Natural killer cell (primary cell): ENCODE measurements around the gene CAPN14. TPM values are rescaled to one million over a fixed set of nuclear protein-coding genes. Genes with fewer than 3 reads are reported as not detected.

Source experiments
- ATAC-seq, 3 donors: fragments of 150-1000 bp in 2 of 3; fragments of 200-7000 bp in 1 of 3; cut with Tn5 transposase; 1 replicate in 1 of 3; 2 replicates in 2 of 3; pipeline ENCODE4 v1.10.0; 2021; ENCODE audit warnings: mild to moderate bottlenecking in 2 of 3, moderate library complexity in 2 of 3
- DNase-seq, 2 donors: peaks; one replicate each; pipeline versions ENCODE4 v3.0.0 to v3.0.0-alpha.2; 2013 to 2021; ENCODE audit warnings: mixed read lengths in 1 of 2
- H3K27ac ChIP-seq: one replicate; pipeline ENCODE4 v1.5.1; 2013; ENCODE audit warnings: mild to moderate bottlenecking, low read length
- H3K27me3 ChIP-seq: one replicate; pipeline ENCODE4 v1.6.1; 2013; ENCODE audit warnings: low read length; ENCODE audit not compliant: control insufficient read depth, insufficient read depth
- H3K36me3 ChIP-seq: one replicate; pipeline ENCODE4 v1.6.1; 2013; ENCODE audit warnings: low read length; ENCODE audit not compliant: control insufficient read depth, insufficient read depth
- H3K4me1 ChIP-seq: one replicate; pipeline ENCODE4 v1.6.1; 2013; ENCODE audit warnings: low read length; ENCODE audit not compliant: control insufficient read depth, insufficient read depth
- H3K4me3 ChIP-seq: one replicate; pipeline ENCODE4 v1.5.1; 2013; ENCODE audit warnings: low read length
- H3K9me3 ChIP-seq: one replicate; pipeline ENCODE4 v1.6.1; 2013; ENCODE audit warnings: low read length; ENCODE audit not compliant: control insufficient read depth, insufficient read depth
- H3K27ac Mint-ChIP-seq, 2 donors: one replicate each; pipeline ENCODE4 v1.8.0; 2022; ENCODE audit warnings: mild to moderate bottlenecking in 2 of 2, mixed read lengths in 2 of 2, moderate library complexity in 1 of 2
- H3K27me3 Mint-ChIP-seq, 2 donors: one replicate each; pipeline ENCODE4 v1.8.0; 2022; ENCODE audit warnings: low read depth in 2 of 2, mixed read lengths in 2 of 2
- H3K36me3 Mint-ChIP-seq: one replicate; pipeline ENCODE4 v1.8.0; 2022; ENCODE audit warnings: mixed read lengths
- H3K4me1 Mint-ChIP-seq, 2 donors: one replicate each; pipeline ENCODE4 v1.8.0; 2022; ENCODE audit warnings: mixed read lengths in 2 of 2
- H3K4me3 Mint-ChIP-seq: one replicate; pipeline ENCODE4 v1.8.0; 2022; ENCODE audit warnings: mild to moderate bottlenecking, moderate library complexity, mixed read lengths
- H3K9me3 Mint-ChIP-seq, 2 donors: one replicate each; pipeline ENCODE4 v1.8.0; 2022; ENCODE audit warnings: mixed read lengths in 2 of 2
- WGBS: methylation state at CpG from one replicate; pipeline ENCODE4 v1.1.7; 2013; ENCODE audit warnings: missing lambda C conversion rate; ENCODE audit not compliant: insufficient coverage; 5-methylcytosine and 5-hydroxymethylcytosine counted together
- intact Hi-C: fragments of 100-400 bp; cut with micrococcal nuclease; formaldehyde crosslinking; loops from one replicate; pipeline ENCODE4 v1.14.2; 2022
- total RNA-seq, 4 donors: library from RNA; stranded (reverse); fragments of 120-200 nt in 1 of 4; gene quantifications; one replicate each; pipeline versions ENCODE4 v1.2.3 to v1.2.4, GENCODE V29; 2013 to 2022
- TF ChIP-seq, protein P1 (sequence below): fragments of 200-600 bp; IDR thresholded peaks from one replicate; pipeline ENCODE4 v1.8.0; 2022; ENCODE audit warnings: antibody characterized with exemption

The CAPN14 gene
- total RNA-seq, 3 donors from 2014 or later (not counting 1 experiment from before 2014, with no cell fraction given), result 0.33 to 0.43 TPM; not detected in 1

- WGBS, result 94% methylated on average over 15 of the region's 15 CpGs
- Histone ChIP-seq H3K4me3 (no peak overlapping the region), H3K4me1 (peaks cover 12% of the 10 kb centered on the region), H3K9me3 (no peaks in the 10 kb centered on the region), H3K27ac (no peak overlapping the region), H3K27me3 (no peaks in the 10 kb centered on the region), H3K36me3 (no peaks in the 10 kb centered on the region)
- Mint-ChIP-seq H3K9me3 (no peaks in the 10 kb centered on the region), H3K27me3 (no peaks in the 10 kb centered on the region), H3K36me3 (no peaks in the 10 kb centered on the region), H3K4me3 (no peak overlapping the region), H3K4me1 (no peaks in the 10 kb centered on the region), H3K27ac (no peak overlapping the region)
- no peak for ATAC-seq
- TF ChIP-seq, protein P1, sequence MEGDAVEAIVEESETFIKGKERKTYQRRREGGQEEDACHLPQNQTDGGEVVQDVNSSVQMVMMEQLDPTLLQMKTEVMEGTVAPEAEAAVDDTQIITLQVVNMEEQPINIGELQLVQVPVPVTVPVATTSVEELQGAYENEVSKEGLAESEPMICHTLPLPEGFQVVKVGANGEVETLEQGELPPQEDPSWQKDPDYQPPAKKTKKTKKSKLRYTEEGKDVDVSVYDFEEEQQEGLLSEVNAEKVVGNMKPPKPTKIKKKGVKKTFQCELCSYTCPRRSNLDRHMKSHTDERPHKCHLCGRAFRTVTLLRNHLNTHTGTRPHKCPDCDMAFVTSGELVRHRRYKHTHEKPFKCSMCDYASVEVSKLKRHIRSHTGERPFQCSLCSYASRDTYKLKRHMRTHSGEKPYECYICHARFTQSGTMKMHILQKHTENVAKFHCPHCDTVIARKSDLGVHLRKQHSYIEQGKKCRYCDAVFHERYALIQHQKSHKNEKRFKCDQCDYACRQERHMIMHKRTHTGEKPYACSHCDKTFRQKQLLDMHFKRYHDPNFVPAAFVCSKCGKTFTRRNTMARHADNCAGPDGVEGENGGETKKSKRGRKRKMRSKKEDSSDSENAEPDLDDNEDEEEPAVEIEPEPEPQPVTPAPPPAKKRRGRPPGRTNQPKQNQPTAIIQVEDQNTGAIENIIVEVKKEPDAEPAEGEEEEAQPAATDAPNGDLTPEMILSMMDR, result no peak
- no peak for DNase-seq
- intact Hi-C loops, result no loop called here
Observed at GRCh38 chr2:31249009-31249690, 31.8 kb upstream of the CAPN14 start.

DNA sequence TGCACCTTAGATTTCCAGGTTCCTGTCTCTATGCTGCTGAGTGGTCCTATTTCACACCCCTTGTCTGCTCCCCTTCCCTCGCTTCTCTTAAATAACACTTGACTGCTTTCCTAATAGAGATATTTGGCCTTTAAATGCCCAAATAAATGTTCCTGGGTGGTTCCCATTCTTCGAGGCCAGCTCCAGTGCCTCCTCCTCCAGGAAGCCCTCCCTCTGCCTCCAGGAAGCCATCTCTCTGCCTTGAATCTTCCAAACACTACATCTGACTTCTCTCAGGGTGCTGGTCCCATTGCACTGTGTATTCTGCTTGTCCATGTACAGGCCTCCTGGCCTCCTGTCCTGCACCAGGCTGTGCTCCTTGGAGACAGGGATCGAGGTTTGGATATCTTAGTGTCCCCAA lies 30.8 kb upstream of the CAPN14 start:
- no peak for ATAC-seq

DNA sequence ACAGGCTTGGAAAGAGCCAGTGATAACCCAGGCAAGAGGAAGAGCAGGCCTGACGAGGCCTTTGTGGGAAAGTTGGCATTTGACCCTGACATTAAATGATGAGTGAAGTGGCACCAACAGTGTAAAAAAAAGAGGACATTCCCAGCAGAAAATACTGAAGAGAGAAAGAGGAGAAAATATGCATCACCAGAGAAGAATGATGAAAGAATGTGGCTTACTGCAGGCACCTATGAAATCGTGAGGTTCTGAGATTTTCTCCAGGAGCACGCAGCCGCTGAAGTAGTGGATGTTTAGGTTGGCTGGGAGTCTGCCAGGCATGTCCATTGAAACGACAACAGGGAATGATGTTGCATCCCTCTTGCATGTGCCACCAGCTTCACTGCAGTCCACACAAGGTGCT lies 30.4 kb upstream of the CAPN14 start:
- intact Hi-C loops, result no loop called here
- no peaks in the 10 kb centered on the region for H3K36me3 Mint-ChIP-seq
- H3K9me3 ChIP-seq, result no peaks in the 10 kb centered on the region

More for the DNA sequence above, 30.8 kb upstream of the CAPN14 start:
- no peak overlapping the region for H3K4me3 ChIP-seq
- no peaks in the 10 kb centered on the region for H3K9me3 ChIP-seq
- H3K9me3 Mint-ChIP-seq, result no peaks in the 10 kb centered on the region
- H3K27me3 ChIP-seq, result no peaks in the 10 kb centered on the region
- intact Hi-C loops, result no loop called here
- H3K36me3 Mint-ChIP-seq, result no peaks in the 10 kb centered on the region
- no peaks in the 10 kb centered on the region for H3K4me1 Mint-ChIP-seq
- H3K27ac Mint-ChIP-seq, result no peak overlapping the region
- TF ChIP-seq, protein P1, result no peak
- no peaks in the 10 kb centered on the region for H3K36me3 ChIP-seq
- WGBS, result 84% methylated on average over 3 of the region's 3 CpGs
- no peak for DNase-seq
- no peak overlapping the region for H3K4me3 Mint-ChIP-seq
- H3K27ac ChIP-seq, result no peak overlapping the region
- H3K4me1 ChIP-seq, result peaks cover 7% of the 10 kb centered on the region
- no peaks in the 10 kb centered on the region for H3K27me3 Mint-ChIP-seq

More for the DNA sequence above, 30.4 kb upstream of the CAPN14 start:
- Histone ChIP-seq H3K4me1 (peaks cover 7% of the 10 kb centered on the region), H3K27ac (no peak overlapping the region), H3K27me3 (no peaks in the 10 kb centered on the region), H3K4me3 (no peak overlapping the region), H3K36me3 (no peaks in the 10 kb centered on the region)
- Mint-ChIP-seq H3K9me3 (no peaks in the 10 kb centered on the region), H3K27me3 (no peaks in the 10 kb centered on the region), H3K4me1 (no peaks in the 10 kb centered on the region), H3K27ac (no peak overlapping the region), H3K4me3 (no peak overlapping the region)
- 90% methylated on average over 5 of the region's 5 CpGs for WGBS
- DNase-seq (no peak), ATAC-seq (no peak)
- TF ChIP-seq, protein P1, result no peak
